Cardiac fibroblast (primary cell): ENCODE data around the gene SLFN11.
A peak's percentile ranks its signal among the peaks of the same experiment; 100 is the strongest.
"Not testable (repeated sequence)": the region's sequence is repeated elsewhere in the genome, so short reads cannot be mapped to it uniquely, and the experiment has no call there.

ENCODE experiments used
- DNase-seq, 2 donors: peaks; one replicate each; pipeline versions ENCODE4 v3.0.0 to v3.0.0-alpha.2; 2010; ENCODE audit warnings: low read depth in 2 of 2
- H3K4me3 ChIP-seq, 2 donors: replicated peaks in 1 of 2; 1 replicate in 1 of 2; 2 replicates in 1 of 2; pipeline ENCODE4 v1.5.1; 2011; ENCODE audit warnings: low read depth in 2 of 2, low read length in 2 of 2, mild to moderate bottlenecking in 2 of 2, moderate library complexity in 1 of 2
- CTCF ChIP-seq: IDR thresholded peaks from one replicate; pipeline ENCODE4 v1.5.1; 2011; ENCODE audit warnings: low read depth, mild to moderate bottlenecking, low read length, inconsistent platforms

Gene SLFN11

GRCh38 chr17:35341411-35341992 lies 31.9 kb downstream of the SLFN11 start:
- H3K4me3 ChIP-seq = no peak overlapping the region
- DNase-seq = peak in 1 of 2 donors; percentile 5
- no peak for TF ChIP-seq CTCF

- no peak for DNase-seq
- H3K4me3 ChIP-seq = no peak overlapping the region
- TF ChIP-seq CTCF = no peak
Measured at GRCh38 chr17:35338230-35338629, 35.2 kb downstream of the SLFN11 start.

GRCh38 chr17:35337364-35337763 lies 36.1 kb downstream of the SLFN11 start:
- TF ChIP-seq CTCF = no peak
- no peak overlapping the region for H3K4me3 ChIP-seq
- no peak for DNase-seq

- H3K4me3 ChIP-seq, DNase-seq: not testable (repeated sequence)
Measured at GRCh38 chr17:35333578-35333977, 39.8 kb downstream of the SLFN11 start.

GRCh38 chr17:35322749-35323148 lies 50.7 kb downstream of the SLFN11 start:
- no peak for TF ChIP-seq CTCF
- no peak overlapping the region for H3K4me3 ChIP-seq
- DNase-seq = no peak

GRCh38 chr17:35315971-35316370 lies 57.5 kb downstream of the SLFN11 start:
- DNase-seq = no peak
- no peak overlapping the region for H3K4me3 ChIP-seq
- no peak for TF ChIP-seq CTCF

GRCh38 chr17:35315283-35315682 lies 58.1 kb downstream of the SLFN11 start:
- TF ChIP-seq CTCF = no peak
- no peak overlapping the region for H3K4me3 ChIP-seq
- peak; percentile 89 to 90 for DNase-seq
